Progenitor cell of endocrine pancreas (in vitro differentiated cells): ENCODE measurements around the gene SUDS3. TPM values are rescaled to one million over a fixed set of nuclear protein-coding genes. Genes with fewer than 3 reads are reported as not detected.
"Not testable (repeated sequence)": the region's sequence is repeated elsewhere in the genome, so short reads cannot be mapped to it uniquely, and the experiment has no call there.

Experiments
- DNase-seq: peaks from one replicate; pipeline ENCODE4 v3.0.0; 2021; ENCODE audit warnings: low spot score; ENCODE audit not compliant: unreplicated experiment
- H3K27ac Mint-ChIP-seq: 2 replicates; pipeline ENCODE4 v1.8.0; 2021; ENCODE audit warnings: mild to moderate bottlenecking, moderate library complexity, mixed read lengths
- H3K27me3 Mint-ChIP-seq: 2 replicates; pipeline ENCODE4 v1.8.0; 2021; ENCODE audit warnings: mixed read lengths
- H3K36me3 Mint-ChIP-seq: 2 replicates; pipeline ENCODE4 v1.8.0; 2022; ENCODE audit warnings: mixed read lengths; ENCODE audit not compliant: insufficient read depth
- H3K4me1 Mint-ChIP-seq: 2 replicates; pipeline ENCODE4 v1.8.0; 2021; ENCODE audit warnings: low read depth, mixed read lengths
- H3K4me3 Mint-ChIP-seq: 2 replicates; pipeline ENCODE4 v1.8.0; 2021; ENCODE audit warnings: low read depth, mild to moderate bottlenecking, moderate library complexity, mixed read lengths
- H3K9me3 Mint-ChIP-seq: 2 replicates; pipeline ENCODE4 v1.8.0; 2021; ENCODE audit warnings: low read depth, mixed read lengths
- CTCF ChIP-seq: fragments of 200-600 bp; sonication (generic); IDR thresholded peaks from one replicate; pipeline ENCODE4 v1.5.0; 2021; ENCODE audit warnings: antibody characterized with exemption, mild to moderate bottlenecking; ENCODE audit not compliant: unreplicated experiment
- total RNA-seq: library from RNA; stranded (reverse); gene quantifications from 2 replicates; pipeline ENCODE4 v1.2.1, GENCODE V29; 2021

Gene SUDS3
- total RNA-seq, 1 donor from 2014 or later, result 57.8 TPM

- no peak for TF ChIP-seq CTCF
- H3K27me3 Mint-ChIP-seq, result no peaks in the 10 kb centered on the region
- H3K27ac Mint-ChIP-seq, result no peak overlapping the region
- no peaks in the 10 kb centered on the region for H3K36me3 Mint-ChIP-seq
- no peak overlapping the region for H3K4me3 Mint-ChIP-seq
- no peak for DNase-seq
- peaks cover 19% of the 10 kb centered on the region for H3K4me1 Mint-ChIP-seq
- no peaks in the 10 kb centered on the region for H3K9me3 Mint-ChIP-seq
Observed at GRCh38 chr12:118347916-118348315, 28.4 kb upstream of the SUDS3 start.

DNA sequence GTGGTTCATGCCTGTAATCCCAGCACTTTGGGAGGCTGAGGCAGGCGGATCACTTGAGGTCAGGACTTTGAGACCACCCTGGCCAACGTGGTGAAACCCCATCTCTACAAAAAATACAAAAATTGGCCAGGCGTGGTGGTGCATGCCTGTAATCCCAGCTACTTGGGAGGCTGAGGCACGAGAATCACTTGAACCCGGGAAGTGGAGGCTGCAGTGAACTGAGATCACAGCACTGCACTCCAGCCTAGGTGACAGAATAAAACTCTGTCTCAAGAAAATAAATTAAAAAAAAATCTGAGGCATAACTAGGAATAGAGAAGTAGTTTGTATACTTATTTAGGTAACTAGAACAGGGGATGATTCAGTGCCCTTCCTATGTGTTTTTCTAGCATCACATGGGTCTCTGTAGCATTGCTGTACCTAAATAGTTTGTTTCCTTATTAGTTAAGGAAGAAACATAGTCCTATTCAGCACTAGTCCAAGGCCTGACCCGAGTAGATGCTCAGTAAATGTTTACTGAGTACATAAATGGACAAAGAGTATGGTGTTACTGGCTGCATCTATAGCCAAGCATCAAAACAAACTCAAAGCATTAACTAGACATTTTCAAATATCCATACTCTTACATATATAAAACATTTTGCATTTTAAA is 25.3 kb upstream of the SUDS3 start:
- peaks cover 5% of the 10 kb centered on the region for H3K4me1 Mint-ChIP-seq
- no peak for DNase-seq
- peaks cover 3% of the 10 kb centered on the region for H3K36me3 Mint-ChIP-seq
- no peak overlapping the region for H3K4me3 Mint-ChIP-seq
- TF ChIP-seq CTCF, result no peak
- no peaks in the 10 kb centered on the region for H3K27me3 Mint-ChIP-seq
- no peak overlapping the region for H3K27ac Mint-ChIP-seq
- H3K9me3 Mint-ChIP-seq, result peaks cover 4% of the 10 kb centered on the region

- H3K4me1 Mint-ChIP-seq, result peaks cover 6% of the 10 kb centered on the region
- no peak for DNase-seq
- no peak for TF ChIP-seq CTCF
- H3K27ac Mint-ChIP-seq, result no peak overlapping the region
- H3K9me3 Mint-ChIP-seq, result peaks cover 4% of the 10 kb centered on the region
- H3K27me3 Mint-ChIP-seq, result no peaks in the 10 kb centered on the region
- H3K36me3 Mint-ChIP-seq, result peaks cover 3% of the 10 kb centered on the region
- no peak overlapping the region for H3K4me3 Mint-ChIP-seq
Observed at GRCh38 chr12:118353721-118354120, 22.6 kb upstream of the SUDS3 start.

DNA sequence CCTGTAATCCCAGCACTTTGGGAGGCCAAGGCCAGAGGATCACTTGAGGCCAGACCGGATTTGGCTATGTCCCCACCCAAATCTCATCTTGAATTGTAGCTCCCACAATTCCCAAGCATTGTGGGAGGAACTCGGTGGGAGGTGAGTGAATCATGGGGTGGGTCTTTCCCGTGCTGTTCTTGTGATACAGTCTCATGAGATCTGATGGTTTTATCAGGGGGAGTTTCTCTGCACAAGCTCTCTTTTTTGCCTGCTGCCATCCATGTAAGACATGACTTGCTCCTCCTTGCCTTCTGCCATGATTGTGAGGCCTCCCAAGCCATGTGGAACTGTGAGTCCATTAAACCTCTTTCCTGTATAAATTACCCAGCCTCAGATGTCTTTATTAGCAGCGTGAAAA is 21.9 kb upstream of the SUDS3 start:
- not testable (repeated sequence) for H3K27ac Mint-ChIP-seq, H3K4me1 Mint-ChIP-seq, H3K4me3 Mint-ChIP-seq, H3K36me3 Mint-ChIP-seq, H3K9me3 Mint-ChIP-seq, DNase-seq, H3K27me3 Mint-ChIP-seq

DNA sequence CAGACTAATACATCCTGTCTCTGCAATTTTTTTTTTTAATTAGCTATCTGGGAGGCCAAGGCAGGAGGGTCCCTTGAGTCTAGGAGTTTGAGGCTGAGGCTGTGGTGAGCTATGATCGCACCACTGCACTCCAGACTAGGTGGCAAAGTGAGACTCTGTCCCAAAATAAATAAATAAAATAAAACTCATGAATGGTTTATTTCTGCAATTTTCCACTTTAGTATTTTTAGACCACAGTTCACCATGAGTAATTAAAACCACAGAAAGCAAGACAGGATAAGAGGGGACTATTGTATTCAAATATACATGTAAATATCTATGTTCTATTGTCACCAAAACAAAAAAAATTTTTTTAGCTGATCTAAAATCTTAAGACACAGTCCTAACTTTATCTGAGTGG is 21.5 kb upstream of the SUDS3 start:
- Mint-ChIP-seq H3K4me3 (no peak overlapping the region), H3K9me3 (peaks cover 4% of the 10 kb centered on the region), H3K36me3 (peaks cover 3% of the 10 kb centered on the region), H3K27ac (no peak overlapping the region), H3K4me1 (peaks cover 8% of the 10 kb centered on the region), H3K27me3 (no peaks in the 10 kb centered on the region)
- TF ChIP-seq CTCF, result no peak
- no peak for DNase-seq

DNA sequence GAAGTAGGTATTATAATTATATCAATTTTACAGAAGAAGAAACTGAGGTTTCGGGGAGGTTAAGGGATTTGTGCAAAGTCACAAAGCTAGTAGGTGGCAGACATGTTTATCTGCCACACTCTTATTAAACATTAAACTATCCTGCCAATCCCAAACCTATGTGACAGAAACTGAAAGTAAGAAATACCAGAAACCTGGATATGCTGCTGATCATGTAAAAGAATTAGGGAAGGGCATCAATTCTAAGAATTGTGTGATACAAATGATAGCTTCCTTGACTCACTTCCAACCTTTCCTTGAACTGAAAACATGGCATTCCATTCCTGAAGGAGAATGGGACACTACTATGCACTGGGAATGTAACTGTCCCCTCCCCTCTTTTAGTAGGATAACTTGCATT is 20.5 kb upstream of the SUDS3 start:
- no peak overlapping the region for H3K4me3 Mint-ChIP-seq
- no peaks in the 10 kb centered on the region for H3K27me3 Mint-ChIP-seq
- no peak overlapping the region for H3K27ac Mint-ChIP-seq
- TF ChIP-seq CTCF, result no peak
- DNase-seq, result no peak
- H3K36me3 Mint-ChIP-seq, result peaks cover 3% of the 10 kb centered on the region
- H3K4me1 Mint-ChIP-seq, result peaks cover 8% of the 10 kb centered on the region
- H3K9me3 Mint-ChIP-seq, result peaks cover 4% of the 10 kb centered on the region
